Right cardiac atrium (tissue), 5 donors: ENCODE results near the gene C1orf198. TPM values are rescaled to one million over a fixed set of nuclear protein-coding genes. Genes with fewer than 3 reads are reported as not detected.

ENCODE experiments used
- ATAC-seq, 2 donors: fragments of 200-7000 bp; cut with Tn5 transposase; one replicate each; pipeline versions ENCODE4 v1.8.0 to v1.9.1; 2020; ENCODE audit warnings: moderate library complexity in 2 of 2, mild to moderate bottlenecking in 1 of 2
- DNase-seq, 3 donors: peaks; one replicate each; pipeline ENCODE4 v3.0.0-alpha.2; 2020
- H3K27ac ChIP-seq: one replicate; pipeline ENCODE4 v1.5.1; 2013; ENCODE audit warnings: mild to moderate bottlenecking, low read length, control low read depth, moderate library complexity
- H3K27me3 ChIP-seq: one replicate; pipeline ENCODE4 v1.6.1; 2013; ENCODE audit not compliant: control insufficient read depth, insufficient read depth
- H3K4me1 ChIP-seq: one replicate; pipeline ENCODE4 v1.6.1; 2013; ENCODE audit warnings: low read length; ENCODE audit not compliant: control insufficient read depth, insufficient read depth
- H3K4me3 ChIP-seq: one replicate; pipeline ENCODE4 v1.5.1; 2013; ENCODE audit warnings: low read length, control low read depth
- H3K9me3 ChIP-seq: one replicate; pipeline ENCODE4 v1.6.1; 2013; ENCODE audit warnings: low read length; ENCODE audit not compliant: control insufficient read depth
- WGBS: extraction: QIAGEN DNeasy Blood & Tissue Kit; methylation state at CpG from one replicate; pipeline ENCODE4 v1.1.7; 2013; 5-methylcytosine and 5-hydroxymethylcytosine counted together
- intact Hi-C, 4 donors: fragments of 100-400 bp; cut with DNase I; formaldehyde crosslinking; loops; one replicate each; pipeline versions ENCODE4 v1.11.0 to v1.14.0; 2022 to 2023
- polyA plus RNA-seq: library from polyadenylated mRNA; stranded (reverse); fragments of 200-250 nt; gene quantifications from one replicate; pipeline ENCODE4 v1.2.3, GENCODE V29; 2013
- total RNA-seq, 4 donors: library from RNA; stranded (reverse); fragmentation: NEBNext Ultra II Directional; extraction: Animal tissue kit (Norgen Biotek cat#: 25700); gene quantifications; one replicate each; pipeline ENCODE4 v1.2.1, GENCODE V29; 2021
- donor health status: healthy with polysubstance abuse.
- donor health status: DM: no; HTN: yes; CAD: no.
- donor health status: DM: no; HTN: no; CAD: no.
- donor health status: DM: no; HTN: yes; CAD: no; lungs with severe emphysema.
- donor health status: DM: yes; HTN: yes; CAD: no.

C1orf198 gene
- total and polyA plus RNA-seq, 5 donors = 36.1 to 69.9 (median 54.7) TPM

DNA sequence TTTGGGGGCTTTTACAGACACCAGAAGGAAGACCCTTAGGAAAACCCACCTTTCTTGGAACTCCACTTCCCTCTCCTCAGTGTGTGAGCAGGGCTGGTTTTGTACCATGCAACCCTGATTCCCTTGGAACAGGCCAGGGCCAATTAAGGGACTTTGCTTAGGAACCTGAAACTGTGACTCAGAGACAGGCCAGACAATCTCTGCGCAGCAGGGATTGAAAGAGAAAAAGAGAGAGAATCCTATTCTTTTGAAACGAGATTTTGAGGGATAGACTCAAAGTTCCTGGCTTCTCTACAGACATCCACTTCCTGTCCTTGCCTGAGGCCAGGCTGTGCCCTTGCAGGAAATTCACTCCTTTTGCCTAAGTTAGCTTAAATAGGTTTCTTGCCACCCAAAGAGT is 23.1 kb upstream of the C1orf198 start:
- Histone ChIP-seq H3K27me3 (no peaks in the 10 kb centered on the region), H3K9me3 (no peaks in the 10 kb centered on the region), H3K27ac (no peak overlapping the region), H3K4me1 (no peaks in the 10 kb centered on the region), H3K4me3 (no peak overlapping the region)
- intact Hi-C loops = no loop called here
- no peak for DNase-seq
- no peak for ATAC-seq
- 44% methylated on average over 2 of the region's 2 CpGs for WGBS

DNA sequence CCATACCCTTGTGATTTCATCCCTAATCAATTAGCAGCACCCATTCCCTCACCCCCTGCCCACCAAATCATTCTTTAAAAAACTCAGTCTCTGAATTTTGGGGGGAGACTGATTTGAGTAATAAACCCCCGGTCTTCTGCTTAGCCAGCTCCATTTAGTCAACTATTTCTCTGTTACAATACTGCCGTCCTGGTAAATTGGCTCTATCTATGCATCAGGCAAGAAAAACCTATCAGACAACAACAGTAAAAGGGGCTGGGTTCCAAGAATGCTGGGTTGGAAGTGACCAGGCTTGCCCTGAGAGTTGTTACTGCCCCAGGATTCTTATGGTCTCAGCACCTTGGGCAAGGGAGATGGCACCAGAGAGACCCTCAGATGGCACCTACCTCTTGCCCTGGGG is 16.3 kb upstream of the C1orf198 start:
- H3K4me1 ChIP-seq = no peaks in the 10 kb centered on the region
- ATAC-seq (no peak), DNase-seq (no peak)
- H3K9me3 ChIP-seq = no peaks in the 10 kb centered on the region
- intact Hi-C loops = no loop called here
- H3K4me3 ChIP-seq = no peak overlapping the region
- WGBS = 93% methylated on average over 2 of the region's 2 CpGs
- no peaks in the 10 kb centered on the region for H3K27me3 ChIP-seq
- H3K27ac ChIP-seq = no peak overlapping the region

DNA sequence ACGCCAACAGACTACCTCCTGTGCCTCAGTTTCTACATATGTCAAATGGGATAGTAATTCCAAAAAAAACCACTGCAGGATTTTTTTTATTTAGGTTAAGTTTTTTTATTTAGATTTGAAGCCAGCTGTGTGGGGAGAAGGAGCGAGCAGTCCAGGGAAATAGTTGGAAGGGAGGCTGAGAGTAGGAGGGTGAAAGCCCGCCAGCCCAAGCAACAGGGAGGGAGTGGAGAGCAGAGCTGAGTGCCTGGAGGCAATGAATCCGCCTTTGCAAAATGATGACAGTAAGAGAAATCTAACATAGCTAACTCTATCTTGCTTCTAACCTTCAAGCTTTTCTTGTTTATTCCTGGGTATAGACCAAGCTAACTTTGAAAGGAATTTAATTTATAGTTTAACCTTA is 15.6 kb upstream of the C1orf198 start:
- DNase-seq (no peak), ATAC-seq (no peak)
- Histone ChIP-seq H3K27me3 (no peaks in the 10 kb centered on the region), H3K27ac (no peak overlapping the region), H3K4me3 (no peak overlapping the region), H3K4me1 (no peaks in the 10 kb centered on the region), H3K9me3 (no peaks in the 10 kb centered on the region)
- intact Hi-C loops = no loop called here
- WGBS = 71% methylated on average over 4 of the region's 4 CpGs

DNA sequence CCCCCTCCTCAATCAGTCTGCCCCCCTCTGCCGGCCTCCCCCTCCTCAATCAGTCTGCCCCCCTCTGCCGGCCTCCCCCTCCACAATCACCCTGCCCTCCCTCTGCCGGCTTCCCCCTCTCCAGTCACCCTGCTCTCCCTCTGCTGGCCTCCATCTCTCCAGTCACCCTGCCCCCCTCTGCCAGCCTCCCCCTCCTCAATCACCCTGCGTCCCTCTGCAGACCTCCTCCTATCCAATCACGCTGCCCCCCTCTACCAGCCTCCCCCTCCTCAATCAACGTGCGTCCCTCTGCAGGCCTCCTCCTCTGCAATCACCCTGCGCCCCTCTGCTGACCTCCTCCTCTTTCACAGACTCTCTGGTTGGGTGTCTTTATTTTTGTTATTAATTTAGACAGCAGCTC is 11.5 kb upstream of the C1orf198 start:
- no peaks in the 10 kb centered on the region for H3K9me3 ChIP-seq
- H3K4me3 ChIP-seq = no peak overlapping the region
- no peak overlapping the region for H3K27ac ChIP-seq
- 55% methylated on average over 8 of the region's 8 CpGs for WGBS
- H3K4me1 ChIP-seq = peaks cover 2% of the 10 kb centered on the region
- intact Hi-C loops = no loop called here
- H3K27me3 ChIP-seq = no peaks in the 10 kb centered on the region
- DNase-seq (no peak), ATAC-seq (no peak)

DNA sequence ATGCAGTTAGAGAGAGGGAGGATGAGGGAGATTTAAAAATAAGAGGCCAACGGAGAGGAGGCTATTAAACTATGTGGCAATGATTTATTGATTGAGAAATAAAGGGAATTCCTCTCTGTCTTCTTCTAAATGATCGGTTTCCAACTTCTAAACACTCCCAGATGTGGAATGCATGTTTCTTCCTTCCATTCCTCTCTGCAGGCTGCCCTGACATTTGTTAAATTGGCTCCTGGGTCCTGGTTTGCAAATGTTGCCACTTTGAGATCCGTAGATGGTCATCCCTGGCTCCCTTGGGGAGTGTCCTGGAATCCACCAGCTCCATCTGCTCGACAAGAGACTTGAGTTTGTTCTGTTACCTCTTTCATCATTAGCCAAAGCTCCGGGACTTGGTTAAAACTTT is 10.3 kb upstream of the C1orf198 start:
- WGBS = 36% methylated on average over 5 of the region's 5 CpGs
- ATAC-seq = no peak
- Histone ChIP-seq H3K4me1 (peaks cover 2% of the 10 kb centered on the region), H3K27me3 (no peaks in the 10 kb centered on the region), H3K4me3 (no peak overlapping the region), H3K9me3 (no peaks in the 10 kb centered on the region), H3K27ac (no peak overlapping the region)
- DNase-seq = no peak
- intact Hi-C loops = no loop called here

DNA sequence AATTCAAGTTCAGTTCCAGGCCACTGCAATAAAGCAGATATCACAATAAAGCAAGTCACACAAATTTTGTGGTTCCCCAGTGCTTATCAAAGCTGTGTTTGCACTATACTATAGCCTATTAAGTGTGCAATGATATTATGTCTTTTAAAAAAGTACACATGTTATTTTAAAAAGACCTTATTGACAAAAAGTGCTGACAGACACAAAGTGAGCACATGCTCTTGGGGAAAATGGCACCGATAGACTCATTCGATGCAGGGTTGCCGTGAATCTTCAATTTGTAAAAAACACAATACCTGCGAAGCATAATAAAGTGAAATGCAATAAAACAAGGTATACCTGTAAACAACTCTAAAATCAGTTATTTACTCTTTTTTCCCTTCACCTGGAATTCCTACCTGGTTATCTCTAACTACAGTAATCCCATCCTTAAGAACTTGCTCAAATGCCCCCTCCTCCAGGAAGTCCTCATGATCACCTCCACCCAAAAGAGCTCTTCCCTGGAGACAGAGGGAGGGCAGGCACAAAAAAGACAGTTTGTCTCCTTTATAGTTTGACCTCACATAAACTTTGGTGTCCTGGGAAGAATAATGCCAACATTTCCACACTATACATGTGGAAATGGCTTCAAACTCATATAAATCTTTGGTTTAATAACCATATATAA is 9.7 kb upstream of the C1orf198 start:
- no peak overlapping the region for H3K27ac ChIP-seq
- intact Hi-C loops = no loop called here
- no peak overlapping the region for H3K4me3 ChIP-seq
- no peaks in the 10 kb centered on the region for H3K9me3 ChIP-seq
- no peaks in the 10 kb centered on the region for H3K27me3 ChIP-seq
- no peak for DNase-seq
- 97% methylated on average over 4 of the region's 4 CpGs for WGBS
- peaks cover 2% of the 10 kb centered on the region for H3K4me1 ChIP-seq
- ATAC-seq = no peak

DNA sequence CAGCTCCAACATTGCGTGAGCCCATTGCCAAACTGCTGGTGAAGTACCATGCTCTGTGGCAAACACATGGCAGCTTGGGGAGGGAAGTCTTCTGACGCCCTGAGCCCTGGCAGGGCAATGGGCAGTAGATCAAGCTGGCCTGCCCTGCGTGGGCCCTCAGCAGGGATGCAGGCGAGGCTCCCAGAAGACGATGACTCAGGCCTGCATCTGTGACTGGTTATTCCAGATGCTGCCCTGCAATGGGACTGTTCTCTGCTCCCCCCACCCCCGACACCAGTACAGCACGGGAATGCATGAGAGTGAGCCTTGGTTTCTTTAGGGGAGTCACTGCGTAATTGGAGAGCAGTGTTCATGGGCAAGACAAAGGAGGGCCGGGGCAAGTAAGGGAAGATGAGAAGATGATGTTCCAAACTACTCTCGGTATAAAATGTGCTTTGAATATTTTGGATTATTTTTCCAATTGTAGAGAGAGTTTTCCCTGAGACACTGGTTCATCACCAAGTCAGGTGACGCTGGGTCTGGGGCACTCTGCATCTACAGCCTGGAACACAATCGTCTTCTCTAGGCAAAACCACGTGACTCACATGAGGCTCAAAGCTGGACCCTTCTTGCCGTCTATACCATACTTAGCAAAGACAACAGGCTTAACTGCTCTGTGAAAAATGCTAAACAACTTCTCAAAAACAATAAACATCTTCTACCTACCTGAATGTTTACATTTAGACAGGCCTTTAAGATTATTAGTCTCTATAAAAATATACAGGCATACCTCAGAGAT is 9.0 kb upstream of the C1orf198 start:
- intact Hi-C loops = no loop called here
- Histone ChIP-seq H3K4me3 (no peak overlapping the region), H3K4me1 (peaks cover 2% of the 10 kb centered on the region), H3K27ac (no peak overlapping the region), H3K9me3 (no peaks in the 10 kb centered on the region), H3K27me3 (no peaks in the 10 kb centered on the region)
- DNase-seq (no peak), ATAC-seq (peak in 1 of 2 donors; percentile 44)
- 83% methylated on average over 14 of the region's 14 CpGs for WGBS

DNA sequence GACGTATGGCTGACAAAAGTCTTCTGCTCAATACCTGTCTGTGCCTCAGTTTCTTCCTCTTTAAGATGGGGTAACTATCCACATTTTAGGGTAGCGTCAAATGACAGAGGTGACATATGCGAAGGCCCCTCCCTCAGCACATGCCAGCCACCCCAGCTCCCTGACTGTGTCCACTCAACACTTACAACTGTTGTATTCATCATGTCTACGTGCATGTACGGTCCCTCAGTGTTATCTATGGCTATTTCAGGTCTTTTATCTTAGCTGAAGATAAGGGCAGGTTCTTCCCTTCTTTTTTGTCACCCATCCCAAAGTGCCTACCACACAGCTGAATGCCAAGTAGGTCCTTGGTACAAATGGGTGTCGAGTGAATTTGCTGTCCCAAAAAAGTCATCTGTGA is 8.3 kb upstream of the C1orf198 start:
- Histone ChIP-seq H3K9me3 (no peaks in the 10 kb centered on the region), H3K27ac (no peak overlapping the region), H3K4me3 (no peak overlapping the region), H3K4me1 (peaks cover 2% of the 10 kb centered on the region), H3K27me3 (no peaks in the 10 kb centered on the region)
- WGBS = 78% methylated on average over 6 of the region's 6 CpGs
- intact Hi-C loops = no loop called here
- DNase-seq (no peak), ATAC-seq (peak; percentile 19 to 70)

DNA sequence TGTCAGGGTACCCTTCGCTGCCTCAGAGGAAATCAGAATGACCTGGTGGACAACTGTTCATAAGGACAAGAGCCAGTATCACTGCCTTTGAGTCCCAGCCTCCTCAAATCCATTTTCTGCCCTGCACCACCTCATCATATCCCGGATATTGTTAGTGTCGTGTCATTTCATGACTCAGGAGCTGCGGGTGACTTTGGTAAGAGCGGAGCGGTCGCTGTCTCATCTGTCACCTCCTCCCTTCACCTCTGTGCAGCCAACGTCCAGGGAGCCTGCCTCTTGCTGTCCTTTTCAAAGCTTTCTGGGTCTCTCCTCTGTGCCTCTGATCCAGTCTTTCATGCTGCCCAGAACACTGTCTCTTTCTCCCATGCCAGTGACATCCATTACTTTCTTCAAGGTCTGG is 7.0 kb upstream of the C1orf198 start:
- Histone ChIP-seq H3K4me1 (peaks cover 2% of the 10 kb centered on the region), H3K9me3 (no peaks in the 10 kb centered on the region), H3K4me3 (no peak overlapping the region), H3K27me3 (no peaks in the 10 kb centered on the region), H3K27ac (no peak overlapping the region)
- no peak for DNase-seq
- ATAC-seq = peak; percentile 18 to 30
- intact Hi-C loops = no loop called here
- WGBS = 69% methylated on average over 8 of the region's 8 CpGs

DNA sequence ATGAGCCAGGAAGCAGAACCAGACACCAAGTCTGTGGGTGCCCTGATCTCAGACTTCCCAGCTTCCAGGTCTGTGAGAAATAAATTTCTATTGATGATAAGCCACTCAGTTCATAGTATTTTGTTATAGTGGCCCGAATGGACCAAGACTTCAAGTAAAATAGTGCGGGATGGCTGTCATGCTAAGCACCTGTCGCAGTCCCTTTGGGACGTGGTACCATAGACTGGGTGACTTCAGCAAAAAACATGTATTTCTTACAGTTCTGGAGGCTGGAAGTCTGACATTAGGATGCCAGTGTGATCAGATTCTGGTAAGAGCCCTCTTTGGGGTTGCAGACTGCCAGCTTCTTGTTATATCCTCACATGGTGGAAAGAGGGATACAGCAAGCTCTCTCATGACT is 2.6 kb upstream of the C1orf198 start:
- DNase-seq (no peak), ATAC-seq (no peak)
- 96% methylated on average over 4 of the region's 4 CpGs for whole genome bisulfite sequencing
- Histone ChIP-seq H3K4me1 (peaks cover 4% of the 10 kb centered on the region), H3K27me3 (no peaks in the 10 kb centered on the region), H3K27ac (no peak overlapping the region), H3K9me3 (no peaks in the 10 kb centered on the region), H3K4me3 (no peak overlapping the region)
- intact Hi-C loops = no loop called here

DNA sequence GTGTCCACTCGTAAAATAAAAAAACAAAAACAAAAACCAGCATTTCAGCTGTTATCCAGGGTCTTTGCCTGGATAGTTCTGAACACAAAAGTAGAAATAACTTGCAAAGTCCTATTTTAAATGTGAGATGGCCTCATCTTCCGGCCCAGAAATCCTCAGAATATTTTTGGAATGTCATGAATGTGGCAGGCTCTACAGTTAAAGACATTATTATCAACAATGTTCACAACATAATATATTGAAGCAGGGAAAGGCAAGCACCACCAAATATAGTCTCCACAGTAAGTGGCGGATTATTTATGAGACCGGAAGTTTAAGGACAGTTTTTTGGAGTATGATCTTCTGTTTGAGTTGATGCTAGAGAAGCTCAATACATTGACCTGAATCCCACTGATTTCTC is 1.2 kb upstream of the C1orf198 start:
- peaks cover 12% of the 10 kb centered on the region for H3K4me1 ChIP-seq
- no peak overlapping the region for H3K27ac ChIP-seq
- H3K27me3 ChIP-seq = no peaks in the 10 kb centered on the region
- no peak for ATAC-seq
- DNase-seq = no peak
- intact Hi-C loops = loop anchor here in 1 of 4 donors (10.0 kb wide), 1 partner anchor 65 kb away; no protein-coding TSS in a partner anchor
- H3K4me3 ChIP-seq = no peak overlapping the region
- WGBS = 50% methylated on average over 4 of the region's 4 CpGs
- no peaks in the 10 kb centered on the region for H3K9me3 ChIP-seq
